Peyer's patch (tissue), 4 donors: ENCODE data around the gene BRCC3.

Experiments used
- CTCF ChIP-seq, 6 experiments: fragments of 450-650 bp in 4 of 6; fragments of 200-600 bp in 2 of 6; sonication (generic) in 1 of 6; IDR thresholded peaks; one replicate each; pipeline ENCODE4 v1.5.1; 2017 to 2019; ENCODE audit warnings: antibody characterized with exemption in 6 of 6, mild to moderate bottlenecking in 3 of 6, moderate library complexity in 1 of 6
- POLR2A ChIP-seq, 2 donors: fragments of 450-650 bp; IDR thresholded peaks; one replicate each; pipeline ENCODE4 v1.5.1; 2017; ENCODE audit warnings: antibody characterized with exemption in 2 of 2, mild to moderate bottlenecking in 2 of 2, moderate library complexity in 2 of 2

DNA sequence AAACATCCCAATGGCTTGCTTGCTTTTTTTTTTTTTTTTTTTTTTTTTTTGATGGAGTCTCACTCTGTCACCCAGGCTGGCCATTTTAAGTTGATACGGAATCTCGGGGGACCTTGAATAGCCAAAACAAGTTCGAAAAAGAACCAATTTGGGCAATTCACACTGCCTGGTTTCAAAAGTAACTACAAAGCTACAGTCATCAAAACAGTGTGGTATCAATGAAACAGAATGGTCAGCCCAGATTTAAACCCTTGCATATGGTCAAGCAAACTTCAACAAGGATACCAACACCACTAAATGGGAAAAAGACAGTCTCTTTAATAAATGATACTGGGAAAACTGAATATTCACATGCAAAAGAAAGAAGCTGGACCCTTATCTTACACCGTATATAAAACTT lies 41.8 kb downstream of the BRCC3 start:
- TF ChIP-seq POLR2A (IDR thresholded peaks at IDR 0.05) (no peak), CTCF (IDR thresholded peaks at IDR 0.05) (no peak)
